Endothelial cell of umbilical vein (primary cell): ENCODE measurements around the gene ABCA3. TPM values are rescaled to one million over a fixed set of nuclear protein-coding genes. Genes with fewer than 3 reads are reported as not detected.

Experiments
- BruUV-seq: library from RNA; stranded (reverse); fragments of 400-500 nt; replicated peaks from 2 replicates; lab custom pipeline; 2021; lab: Mats Ljungman, UMichigan
- CTCF ChIA-PET: fragments of 300-600, 350-600 bp; sonication (Branson Sonifier 250); formaldehyde crosslinking; loops from one replicate; lab custom pipeline; 2021; ENCODE audit warnings: antibody characterized with exemption, inconsistent platforms; lab: Charles Lee
- POLR2A ChIA-PET: fragments of 300-600, 350-600 bp; sonication (Branson Sonifier 250); formaldehyde crosslinking; loops from one replicate; lab custom pipeline; 2021; ENCODE audit warnings: antibody characterized with exemption, inconsistent platforms; lab: Charles Lee
- DNase-seq: peaks from one replicate; pipeline ENCODE4 v3.0.0-alpha.2; 2011; ENCODE audit warnings: low read depth, low spot score
- FAIRE-seq: peaks from 2 replicates; lab custom pipeline; 2011; peaks lifted over from hg19 to GRCh38; lab: Jason Lieb, UNC
- H2AFZ ChIP-seq: 2 replicates; pipeline ENCODE4 v1.6.0; 2012; ENCODE audit warnings: low read depth, low read length, control low read depth, inconsistent platforms
- H3K27ac ChIP-seq: 2 replicates; pipeline ENCODE4 v1.5.1; 2011; ENCODE audit warnings: low read depth, mild to moderate bottlenecking, control low read depth, low read length, moderate library complexity; ENCODE audit not compliant: insufficient read depth
- H3K27me3 ChIP-seq, 2 experiments: 2 replicates each; pipeline versions ENCODE4 v1.6.0 to v1.6.1; 2011; ENCODE audit warnings: low read length in 2 of 2, mixed read lengths in 1 of 2; ENCODE audit not compliant: control insufficient read depth in 2 of 2, insufficient read depth in 2 of 2
- H3K36me3 ChIP-seq, 2 experiments: 2 replicates in 1 of 2; 3 replicates in 1 of 2; pipeline ENCODE4 v1.5.1; 2011; ENCODE audit warnings: low read length in 2 of 2, mild to moderate bottlenecking in 1 of 2, moderate library complexity in 1 of 2; ENCODE audit not compliant: control insufficient read depth in 2 of 2, insufficient read depth in 2 of 2; ENCODE audit errors: extremely low read depth in 1 of 2
- H3K4me1 ChIP-seq: 3 replicates; pipeline ENCODE4 v1.5.1; 2011; ENCODE audit warnings: mild to moderate bottlenecking, low read length; ENCODE audit not compliant: control insufficient read depth, insufficient read depth; ENCODE audit errors: extremely low read depth
- H3K4me2 ChIP-seq: 2 replicates; pipeline ENCODE4 v1.6.1; 2011; ENCODE audit warnings: low read length, control low read depth, mixed read lengths; ENCODE audit not compliant: insufficient read depth
- H3K4me3 ChIP-seq, 3 experiments: fragments of 200-600 bp in 1 of 3; sonication (generic), shearing (Covaris generic) in 1 of 3; replicated peaks in 1 of 3; 2 replicates each; pipeline ENCODE4 v1.5.1; 2011 to 2016; ENCODE audit warnings: control low read depth in 3 of 3, low read length in 3 of 3, mild to moderate bottlenecking in 2 of 3, inconsistent platforms in 1 of 3, low read depth in 1 of 3, moderate library complexity in 1 of 3; ENCODE audit not compliant: insufficient read depth in 1 of 3
- H3K79me2 ChIP-seq: 2 replicates; pipeline ENCODE4 v1.6.0; 2012; ENCODE audit warnings: low read length, inconsistent platforms; ENCODE audit not compliant: control insufficient read depth, insufficient read depth
- H3K9ac ChIP-seq: replicated peaks from 2 replicates; pipeline ENCODE3; 2011; ENCODE audit warnings: low read length, control low read depth; ENCODE audit not compliant: insufficient read depth; ENCODE audit errors: extremely low read depth
- H3K9me1 ChIP-seq: replicated peaks from 3 replicates; pipeline ENCODE4 v1.6.0; 2011; ENCODE audit warnings: mild to moderate bottlenecking, low read length; ENCODE audit not compliant: control insufficient read depth, insufficient read depth; ENCODE audit errors: extremely low read depth
- H3K9me3 ChIP-seq: replicated peaks from 2 replicates; pipeline ENCODE4 v1.5.1; 2012; ENCODE audit warnings: low read length, inconsistent platforms; ENCODE audit not compliant: control insufficient read depth, insufficient read depth
- H4K20me1 ChIP-seq: replicated peaks from 2 replicates; pipeline ENCODE3; 2011; ENCODE audit warnings: mild to moderate bottlenecking, low read length; ENCODE audit not compliant: control insufficient read depth, insufficient read depth; ENCODE audit errors: extremely low read depth
- EZH2 ChIP-seq: IDR thresholded peaks from 2 replicates; pipeline ENCODE4 v1.6.1; 2012; ENCODE audit warnings: borderline replicate concordance, low read depth, mild to moderate bottlenecking, moderate library complexity, low read length, inconsistent platforms; ENCODE audit not compliant: severe bottlenecking
- JUN ChIP-seq: IDR thresholded peaks from 2 replicates; pipeline ENCODE4 v1.6.1; 2011; ENCODE audit warnings: borderline replicate concordance, low read depth; ENCODE audit not compliant: insufficient read length, insufficient read depth
- MYC ChIP-seq: IDR thresholded peaks from one replicate; pipeline ENCODE4 v1.6.1; 2011; ENCODE audit warnings: mild to moderate bottlenecking, low read depth, low read length
- POLR2A ChIP-seq: IDR thresholded peaks from 2 replicates; pipeline ENCODE4 v1.6.1; 2012; ENCODE audit warnings: low read depth, mild to moderate bottlenecking, control low read depth, low read length
- dilution Hi-C: fragments of 300-500 bp; cut with MboI; formaldehyde crosslinking; loops from one replicate; pipeline ENCODE4 v1.15.0; 2019; ENCODE audit warnings: low sequenced_read_pairs; ENCODE audit not compliant: extremely low pct_ligation_motif_present
- intact Hi-C: fragments of 100-400 bp; cut with micrococcal nuclease; formaldehyde crosslinking; loops from one replicate; pipeline ENCODE4 v1.10.0; 2022
- polyA plus RNA-seq, 4 experiments: library from polyadenylated mRNA; depleted of rRNA in 3 of 4; stranded (reverse) in 3 of 4; unstranded in 1 of 4; fragments of >200 nt; gene quantifications; 2 replicates each; pipeline versions ENCODE4 v1.2.1 to v1.2.3, GENCODE V29; 2011 to 2012; ENCODE audit warnings: missing spikeins in 1 of 4
- total RNA-seq: library from RNA; stranded (reverse); gene quantifications from 2 replicates; pipeline ENCODE4 v1.2.3, GENCODE V29; 2021
- TF ChIP-seq, protein P1 (sequence below), 2 donors: IDR thresholded peaks; 1 replicate in 1 of 2; 2 replicates in 1 of 2; pipeline ENCODE4 v1.5.1; 2011; ENCODE audit warnings: low read length in 2 of 2, mild to moderate bottlenecking in 2 of 2, moderate library complexity in 2 of 2, control low read depth in 1 of 2, inconsistent platforms in 1 of 2, low read depth in 1 of 2; ENCODE audit not compliant: insufficient read depth in 1 of 2; ENCODE audit errors: extremely low read depth in 1 of 2

ABCA3 gene
- total and polyA plus RNA-seq, 2 donors (not counting 3 experiments of a cell fraction or from before 2014, with no cell fraction given) = 13.5 to 36.0 TPM

DNA sequence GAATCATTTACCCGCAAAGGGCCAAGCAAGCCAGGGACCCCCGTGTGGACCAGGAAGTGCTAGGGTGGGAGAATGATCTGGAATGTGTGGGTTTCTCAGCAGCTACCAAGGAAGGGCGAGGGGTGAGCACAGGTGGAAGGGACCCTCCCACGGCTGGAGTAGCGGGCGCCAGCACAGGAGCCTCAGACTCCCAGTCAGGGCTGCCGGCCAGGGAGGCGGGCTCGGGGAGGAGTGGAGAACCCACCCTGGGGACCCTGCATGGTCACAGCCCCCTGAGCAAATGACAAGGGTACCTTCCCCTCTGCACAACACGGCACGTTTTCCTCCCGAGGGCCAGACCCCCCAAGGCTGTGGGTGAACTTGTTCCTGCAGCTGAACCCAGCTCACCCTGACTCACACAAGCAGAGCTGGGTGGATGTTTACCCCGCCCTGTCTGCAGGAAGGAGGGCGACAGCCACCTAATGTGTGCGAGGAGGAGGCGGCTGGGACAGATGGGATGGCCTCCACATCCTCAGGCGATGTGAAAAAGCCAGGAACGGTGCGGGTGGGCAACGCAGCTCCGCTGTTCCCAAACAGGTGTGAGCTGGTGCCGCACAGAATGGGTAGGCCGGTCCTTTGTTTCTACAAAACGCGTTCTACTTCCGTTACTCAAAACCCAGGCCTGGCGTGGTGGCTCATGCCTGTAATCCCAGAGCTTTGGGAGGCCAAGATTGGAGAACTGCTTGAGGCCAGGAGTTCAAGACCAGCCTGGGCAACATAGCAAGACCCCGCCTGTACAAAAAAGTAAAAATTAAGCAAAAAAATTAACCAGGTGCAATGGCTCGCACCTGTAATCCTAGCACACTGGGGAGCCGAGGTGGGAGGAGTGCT is 95.4 kb downstream of the ABCA3 start:
- Histone ChIP-seq H3K36me3 (peaks cover 12 to 33% of the 10 kb centered on the region in 2 experiments), H3K9me1 (no peaks in the 10 kb centered on the region), H3K4me2 (no peak overlapping the region), H3K27ac (no peak overlapping the region), H3K4me3 (no peak overlapping the region), H2AFZ (no peak overlapping the region), H4K20me1 (no peaks in the 10 kb centered on the region), H3K9ac (no peak overlapping the region), H3K79me2 (peaks cover 3% of the 10 kb centered on the region), H3K4me1 (peaks cover 2% of the 10 kb centered on the region), H3K9me3 (no peaks in the 10 kb centered on the region), H3K27me3 (no peaks in the 10 kb centered on the region)
- TF ChIP-seq JUN (no peak), POLR2A (no peak), EZH2 (no peak)
- TF ChIP-seq, protein P1, sequence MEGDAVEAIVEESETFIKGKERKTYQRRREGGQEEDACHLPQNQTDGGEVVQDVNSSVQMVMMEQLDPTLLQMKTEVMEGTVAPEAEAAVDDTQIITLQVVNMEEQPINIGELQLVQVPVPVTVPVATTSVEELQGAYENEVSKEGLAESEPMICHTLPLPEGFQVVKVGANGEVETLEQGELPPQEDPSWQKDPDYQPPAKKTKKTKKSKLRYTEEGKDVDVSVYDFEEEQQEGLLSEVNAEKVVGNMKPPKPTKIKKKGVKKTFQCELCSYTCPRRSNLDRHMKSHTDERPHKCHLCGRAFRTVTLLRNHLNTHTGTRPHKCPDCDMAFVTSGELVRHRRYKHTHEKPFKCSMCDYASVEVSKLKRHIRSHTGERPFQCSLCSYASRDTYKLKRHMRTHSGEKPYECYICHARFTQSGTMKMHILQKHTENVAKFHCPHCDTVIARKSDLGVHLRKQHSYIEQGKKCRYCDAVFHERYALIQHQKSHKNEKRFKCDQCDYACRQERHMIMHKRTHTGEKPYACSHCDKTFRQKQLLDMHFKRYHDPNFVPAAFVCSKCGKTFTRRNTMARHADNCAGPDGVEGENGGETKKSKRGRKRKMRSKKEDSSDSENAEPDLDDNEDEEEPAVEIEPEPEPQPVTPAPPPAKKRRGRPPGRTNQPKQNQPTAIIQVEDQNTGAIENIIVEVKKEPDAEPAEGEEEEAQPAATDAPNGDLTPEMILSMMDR (IDR thresholded peaks at IDR 0.05; ENCODE audit: extremely low read depth in 1 of 2, insufficient read depth in 1 of 2, low read depth in 1 of 2, low read length in 2 of 2) = no peak
- dilution Hi-C loops = no loop called here
- no TSS peak for BruUV-seq
- no peak for FAIRE-seq
- CTCF ChIA-PET = no interaction called here
- POLR2A ChIA-PET = no interaction called here
- intact Hi-C loops = no loop called here
- no peak for DNase-seq

DNA sequence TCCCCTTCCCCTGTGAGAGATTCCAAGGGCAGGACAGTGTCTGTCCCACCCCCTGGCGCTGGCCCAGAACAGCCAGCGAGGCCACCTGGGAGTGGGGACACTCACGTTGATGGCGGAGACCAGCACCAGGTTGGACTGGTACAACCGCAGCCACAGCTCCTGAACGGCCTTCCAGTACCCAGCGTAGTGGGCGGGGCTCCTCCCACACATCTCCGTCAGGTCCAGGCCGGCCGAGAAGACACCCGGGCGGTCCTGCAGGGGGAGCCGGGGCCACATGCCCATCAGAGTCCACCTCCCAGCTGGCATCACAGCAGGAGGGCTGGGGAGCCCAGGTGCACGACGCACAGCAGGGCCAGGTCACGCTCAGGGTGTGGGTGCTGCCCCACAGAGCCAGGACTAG is 96.2 kb downstream of the ABCA3 start:
- TF ChIP-seq MYC (no peak), POLR2A (no peak), JUN (no peak), EZH2 (no peak)
- TF ChIP-seq, protein P1 (IDR thresholded peaks at IDR 0.05; ENCODE audit: extremely low read depth in 1 of 2, insufficient read depth in 1 of 2, low read depth in 1 of 2, low read length in 2 of 2) = peak in 1 of 2 donors; percentile 3
- BruUV-seq = no TSS peak
- no peak overlapping the region for H3K9ac ChIP-seq
- ChIA-PET CTCF (no interaction called here), POLR2A (no interaction called here)
- no peaks in the 10 kb centered on the region for H3K9me3 ChIP-seq
- no peaks in the 10 kb centered on the region for H3K9me1 ChIP-seq
- H2AFZ ChIP-seq = no peak overlapping the region
- no peaks in the 10 kb centered on the region for H4K20me1 ChIP-seq
- H3K27me3 ChIP-seq = no peaks in the 10 kb centered on the region
- H3K4me2 ChIP-seq = no peak overlapping the region
- no peaks in the 10 kb centered on the region for H3K4me1 ChIP-seq
- DNase-seq (no peak), FAIRE-seq (no peak)
- intact Hi-C loops (no loop called here), dilution Hi-C loops (no loop called here)
- peaks cover 2% of the 10 kb centered on the region for H3K79me2 ChIP-seq
- no peak overlapping the region for H3K27ac ChIP-seq
- H3K4me3 ChIP-seq = no peak overlapping the region
- H3K36me3 ChIP-seq = peaks cover 12 to 33% of the 10 kb centered on the region in 2 experiments
